Measurements from ENCODE around the gene OOEP. TPM values are rescaled to one million over a fixed set of nuclear protein-coding genes. Genes with fewer than 3 reads are reported as not detected.
A peak's percentile ranks its signal among the peaks of the same experiment; 100 is the strongest.

Gene OOEP
- total and polyA plus RNA-seq, 2 donors from 2014 or later: 0.35 TPM; not detected in 1

- no peak overlapping the region for H3K9ac ChIP-seq (ENCODE audit: low read length in 3 of 3)
- intact Hi-C loops (cut with DNase I): no loop called here
- no peaks in the 10 kb centered on the region for H3K9me3 ChIP-seq (ENCODE audit: control insufficient read depth in 2 of 3, insufficient read depth in 1 of 3, low read length in 3 of 3)
- H3K27me3 ChIP-seq (ENCODE audit: control insufficient read depth, insufficient read depth, low read length): no peaks in the 10 kb centered on the region
- FAIRE-seq: no peak
- DNase-seq: no peak
- no peak overlapping the region for H3K4me3 ChIP-seq (ENCODE audit: low read length in 3 of 3)
- TF ChIP-seq, protein P1, sequence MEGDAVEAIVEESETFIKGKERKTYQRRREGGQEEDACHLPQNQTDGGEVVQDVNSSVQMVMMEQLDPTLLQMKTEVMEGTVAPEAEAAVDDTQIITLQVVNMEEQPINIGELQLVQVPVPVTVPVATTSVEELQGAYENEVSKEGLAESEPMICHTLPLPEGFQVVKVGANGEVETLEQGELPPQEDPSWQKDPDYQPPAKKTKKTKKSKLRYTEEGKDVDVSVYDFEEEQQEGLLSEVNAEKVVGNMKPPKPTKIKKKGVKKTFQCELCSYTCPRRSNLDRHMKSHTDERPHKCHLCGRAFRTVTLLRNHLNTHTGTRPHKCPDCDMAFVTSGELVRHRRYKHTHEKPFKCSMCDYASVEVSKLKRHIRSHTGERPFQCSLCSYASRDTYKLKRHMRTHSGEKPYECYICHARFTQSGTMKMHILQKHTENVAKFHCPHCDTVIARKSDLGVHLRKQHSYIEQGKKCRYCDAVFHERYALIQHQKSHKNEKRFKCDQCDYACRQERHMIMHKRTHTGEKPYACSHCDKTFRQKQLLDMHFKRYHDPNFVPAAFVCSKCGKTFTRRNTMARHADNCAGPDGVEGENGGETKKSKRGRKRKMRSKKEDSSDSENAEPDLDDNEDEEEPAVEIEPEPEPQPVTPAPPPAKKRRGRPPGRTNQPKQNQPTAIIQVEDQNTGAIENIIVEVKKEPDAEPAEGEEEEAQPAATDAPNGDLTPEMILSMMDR (IDR thresholded peaks at IDR 0.05; ENCODE audit: borderline replicate concordance, extremely low read depth, insufficient read depth): no peak
- H3K4me1 ChIP-seq (ENCODE audit: control insufficient read depth in 2 of 3, insufficient read depth in 2 of 3, low read depth in 1 of 3, low read length in 3 of 3): no peaks in the 10 kb centered on the region
- H3K27ac ChIP-seq (ENCODE audit: low read depth in 2 of 2, low read length in 2 of 2): no peak overlapping the region
- H3K36me3 ChIP-seq (ENCODE audit: control insufficient read depth in 2 of 3, insufficient read depth in 3 of 3, low read length in 3 of 3): no peaks in the 10 kb centered on the region
These were observed 20.2 kb upstream of the OOEP start for GRCh38 chr6:73389854-73390253.

- intact Hi-C loops (cut with DNase I): no loop called here
- DNase-seq (peak; percentile 59 to 81 (median 73)), FAIRE-seq (no peak)
- Histone ChIP-seq H3K27ac (ENCODE audit: low read depth in 2 of 2, low read length in 2 of 2) (no peak overlapping the region), H3K9me3 (ENCODE audit: control insufficient read depth in 2 of 3, insufficient read depth in 1 of 3, low read length in 3 of 3) (no peaks in the 10 kb centered on the region), H3K9ac (ENCODE audit: low read length in 3 of 3) (peak overlapping the region; percentile 27 to 59 (median 58)), H3K4me3 (ENCODE audit: low read length in 3 of 3) (peak overlapping the region; percentile 49 to 72 (median 65)), H3K27me3 (ENCODE audit: control insufficient read depth, insufficient read depth, low read length) (no peaks in the 10 kb centered on the region), H3K4me1 (ENCODE audit: control insufficient read depth in 2 of 3, insufficient read depth in 2 of 3, low read depth in 1 of 3, low read length in 3 of 3) (no peaks in the 10 kb centered on the region), H3K36me3 (ENCODE audit: control insufficient read depth in 2 of 3, insufficient read depth in 3 of 3, low read length in 3 of 3) (no peaks in the 10 kb centered on the region)
- TF ChIP-seq, protein P1 (IDR thresholded peaks at IDR 0.05; ENCODE audit: borderline replicate concordance, extremely low read depth, insufficient read depth): peak; percentile 44
These were observed 19.3 kb upstream of the OOEP start for GRCh38 chr6:73388800-73389512.

DNA sequence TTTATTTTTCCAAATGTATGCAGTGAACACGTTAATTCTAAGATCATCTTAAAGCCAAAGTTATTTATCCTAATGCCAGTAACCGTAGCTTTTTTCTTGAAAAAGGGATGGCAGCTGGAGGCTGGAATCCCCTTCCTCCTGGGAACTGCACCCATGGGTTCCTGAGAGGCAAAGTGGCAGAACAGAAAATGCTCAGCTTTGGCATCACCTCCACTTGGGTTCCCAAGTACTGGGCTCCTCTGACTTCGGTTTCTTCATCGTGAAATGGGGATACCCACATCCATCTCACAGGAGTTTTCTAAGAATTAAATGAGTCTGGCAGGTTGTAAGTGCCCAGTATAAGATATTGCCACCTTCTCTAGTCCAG, 18.7 kb upstream of the OOEP start:
- DNase-seq (no peak), FAIRE-seq (no peak)
- intact Hi-C loops (cut with DNase I): no loop called here

More for the DNA sequence above, 18.7 kb upstream of the OOEP start:
- Histone ChIP-seq H3K27ac (ENCODE audit: low read depth in 2 of 2, low read length in 2 of 2) (no peak overlapping the region), H3K4me1 (ENCODE audit: control insufficient read depth in 2 of 3, insufficient read depth in 2 of 3, low read depth in 1 of 3, low read length in 3 of 3) (no peaks in the 10 kb centered on the region), H3K36me3 (ENCODE audit: control insufficient read depth in 2 of 3, insufficient read depth in 3 of 3, low read length in 3 of 3) (no peaks in the 10 kb centered on the region), H3K9me3 (ENCODE audit: control insufficient read depth in 2 of 3, insufficient read depth in 1 of 3, low read length in 3 of 3) (no peaks in the 10 kb centered on the region), H3K27me3 (ENCODE audit: control insufficient read depth, insufficient read depth, low read length) (no peaks in the 10 kb centered on the region), H3K9ac (ENCODE audit: low read length in 3 of 3) (peak overlapping the region in 2 of 3 donors; percentile 27 to 58), H3K4me3 (ENCODE audit: low read length in 3 of 3) (peak overlapping the region; percentile 49 to 72 (median 65))
- TF ChIP-seq, protein P1 (IDR thresholded peaks at IDR 0.05; ENCODE audit: borderline replicate concordance, extremely low read depth, insufficient read depth): no peak

All from kidney (tissue), 14 donors.